Endothelial cell of umbilical vein (primary cell): ENCODE measurements around the gene ITSN1. TPM values are rescaled to one million over a fixed set of nuclear protein-coding genes. Genes with fewer than 3 reads are reported as not detected.

ENCODE experiments used
- BruUV-seq: library from RNA; stranded (reverse); fragments of 400-500 nt; replicated peaks from 2 replicates; lab custom pipeline; 2021; lab: Mats Ljungman, UMichigan
- CTCF ChIA-PET: fragments of 300-600, 350-600 bp; sonication (Branson Sonifier 250); formaldehyde crosslinking; loops from one replicate; lab custom pipeline; 2021; ENCODE audit warnings: antibody characterized with exemption, inconsistent platforms; lab: Charles Lee
- POLR2A ChIA-PET: fragments of 300-600, 350-600 bp; sonication (Branson Sonifier 250); formaldehyde crosslinking; loops from one replicate; lab custom pipeline; 2021; ENCODE audit warnings: antibody characterized with exemption, inconsistent platforms; lab: Charles Lee
- DNase-seq: peaks from one replicate; pipeline ENCODE4 v3.0.0-alpha.2; 2011; ENCODE audit warnings: low read depth, low spot score
- FAIRE-seq: peaks from 2 replicates; lab custom pipeline; 2011; peaks lifted over from hg19 to GRCh38; lab: Jason Lieb, UNC
- H2AFZ ChIP-seq: 2 replicates; pipeline ENCODE4 v1.6.0; 2012; ENCODE audit warnings: low read depth, low read length, control low read depth, inconsistent platforms
- H3K27ac ChIP-seq: 2 replicates; pipeline ENCODE4 v1.5.1; 2011; ENCODE audit warnings: low read depth, mild to moderate bottlenecking, control low read depth, low read length, moderate library complexity; ENCODE audit not compliant: insufficient read depth
- H3K27me3 ChIP-seq, 2 experiments: 2 replicates each; pipeline versions ENCODE4 v1.6.0 to v1.6.1; 2011; ENCODE audit warnings: low read length in 2 of 2, mixed read lengths in 1 of 2; ENCODE audit not compliant: control insufficient read depth in 2 of 2, insufficient read depth in 2 of 2
- H3K36me3 ChIP-seq, 2 experiments: 2 replicates in 1 of 2; 3 replicates in 1 of 2; pipeline ENCODE4 v1.5.1; 2011; ENCODE audit warnings: low read length in 2 of 2, mild to moderate bottlenecking in 1 of 2, moderate library complexity in 1 of 2; ENCODE audit not compliant: control insufficient read depth in 2 of 2, insufficient read depth in 2 of 2; ENCODE audit errors: extremely low read depth in 1 of 2
- H3K4me1 ChIP-seq: 3 replicates; pipeline ENCODE4 v1.5.1; 2011; ENCODE audit warnings: mild to moderate bottlenecking, low read length; ENCODE audit not compliant: control insufficient read depth, insufficient read depth; ENCODE audit errors: extremely low read depth
- H3K4me2 ChIP-seq: 2 replicates; pipeline ENCODE4 v1.6.1; 2011; ENCODE audit warnings: low read length, control low read depth, mixed read lengths; ENCODE audit not compliant: insufficient read depth
- H3K4me3 ChIP-seq, 3 experiments: fragments of 200-600 bp in 1 of 3; sonication (generic), shearing (Covaris generic) in 1 of 3; replicated peaks in 1 of 3; 2 replicates each; pipeline ENCODE4 v1.5.1; 2011 to 2016; ENCODE audit warnings: control low read depth in 3 of 3, low read length in 3 of 3, mild to moderate bottlenecking in 2 of 3, inconsistent platforms in 1 of 3, low read depth in 1 of 3, moderate library complexity in 1 of 3; ENCODE audit not compliant: insufficient read depth in 1 of 3
- H3K79me2 ChIP-seq: 2 replicates; pipeline ENCODE4 v1.6.0; 2012; ENCODE audit warnings: low read length, inconsistent platforms; ENCODE audit not compliant: control insufficient read depth, insufficient read depth
- H3K9ac ChIP-seq: replicated peaks from 2 replicates; pipeline ENCODE3; 2011; ENCODE audit warnings: low read length, control low read depth; ENCODE audit not compliant: insufficient read depth; ENCODE audit errors: extremely low read depth
- H3K9me1 ChIP-seq: replicated peaks from 3 replicates; pipeline ENCODE4 v1.6.0; 2011; ENCODE audit warnings: mild to moderate bottlenecking, low read length; ENCODE audit not compliant: control insufficient read depth, insufficient read depth; ENCODE audit errors: extremely low read depth
- H3K9me3 ChIP-seq: replicated peaks from 2 replicates; pipeline ENCODE4 v1.5.1; 2012; ENCODE audit warnings: low read length, inconsistent platforms; ENCODE audit not compliant: control insufficient read depth, insufficient read depth
- H4K20me1 ChIP-seq: replicated peaks from 2 replicates; pipeline ENCODE3; 2011; ENCODE audit warnings: mild to moderate bottlenecking, low read length; ENCODE audit not compliant: control insufficient read depth, insufficient read depth; ENCODE audit errors: extremely low read depth
- EZH2 ChIP-seq: IDR thresholded peaks from 2 replicates; pipeline ENCODE4 v1.6.1; 2012; ENCODE audit warnings: borderline replicate concordance, low read depth, mild to moderate bottlenecking, moderate library complexity, low read length, inconsistent platforms; ENCODE audit not compliant: severe bottlenecking
- FOS ChIP-seq: IDR thresholded peaks from 2 replicates; pipeline ENCODE4 v1.6.1; 2011; ENCODE audit warnings: mild to moderate bottlenecking, low read length, moderate library complexity, borderline replicate concordance; ENCODE audit not compliant: insufficient read depth
- GATA2 ChIP-seq: IDR thresholded peaks from 2 replicates; pipeline ENCODE4 v1.7.0; 2011; ENCODE audit warnings: low read depth, mild to moderate bottlenecking, moderate library complexity, mixed read lengths, low read length; ENCODE audit not compliant: insufficient read length, insufficient read depth
- JUN ChIP-seq: IDR thresholded peaks from 2 replicates; pipeline ENCODE4 v1.6.1; 2011; ENCODE audit warnings: borderline replicate concordance, low read depth; ENCODE audit not compliant: insufficient read length, insufficient read depth
- MYC ChIP-seq: IDR thresholded peaks from one replicate; pipeline ENCODE4 v1.6.1; 2011; ENCODE audit warnings: mild to moderate bottlenecking, low read depth, low read length
- POLR2A ChIP-seq: IDR thresholded peaks from 2 replicates; pipeline ENCODE4 v1.6.1; 2012; ENCODE audit warnings: low read depth, mild to moderate bottlenecking, control low read depth, low read length
- POLR2AphosphoS5 ChIP-seq: IDR thresholded peaks from 2 replicates; pipeline ENCODE4 v1.6.1; 2012; ENCODE audit warnings: low read depth, mild to moderate bottlenecking, control low read depth, low read length, moderate library complexity; ENCODE audit not compliant: insufficient read depth
- dilution Hi-C: fragments of 300-500 bp; cut with MboI; formaldehyde crosslinking; loops from one replicate; pipeline ENCODE4 v1.15.0; 2019; ENCODE audit warnings: low sequenced_read_pairs; ENCODE audit not compliant: extremely low pct_ligation_motif_present
- intact Hi-C: fragments of 100-400 bp; cut with micrococcal nuclease; formaldehyde crosslinking; loops from one replicate; pipeline ENCODE4 v1.10.0; 2022
- polyA plus RNA-seq, 4 experiments: library from polyadenylated mRNA; depleted of rRNA in 3 of 4; stranded (reverse) in 3 of 4; unstranded in 1 of 4; fragments of >200 nt; gene quantifications; 2 replicates each; pipeline versions ENCODE4 v1.2.1 to v1.2.3, GENCODE V29; 2011 to 2012; ENCODE audit warnings: missing spikeins in 1 of 4
- total RNA-seq: library from RNA; stranded (reverse); gene quantifications from 2 replicates; pipeline ENCODE4 v1.2.3, GENCODE V29; 2021
- TF ChIP-seq, protein P1 (sequence below): IDR thresholded peaks from 2 replicates; pipeline ENCODE4 v1.6.1; 2011; ENCODE audit not compliant: insufficient read depth, insufficient read length
- TF ChIP-seq, protein P2 (sequence below), 2 donors: IDR thresholded peaks; 1 replicate in 1 of 2; 2 replicates in 1 of 2; pipeline ENCODE4 v1.5.1; 2011; ENCODE audit warnings: low read length in 2 of 2, mild to moderate bottlenecking in 2 of 2, moderate library complexity in 2 of 2, control low read depth in 1 of 2, inconsistent platforms in 1 of 2, low read depth in 1 of 2; ENCODE audit not compliant: insufficient read depth in 1 of 2; ENCODE audit errors: extremely low read depth in 1 of 2

ITSN1 gene
- total and polyA plus RNA-seq, 2 donors (not counting 3 experiments of a cell fraction or from before 2014, with no cell fraction given) = 72.2 to 86.8 TPM

DNA sequence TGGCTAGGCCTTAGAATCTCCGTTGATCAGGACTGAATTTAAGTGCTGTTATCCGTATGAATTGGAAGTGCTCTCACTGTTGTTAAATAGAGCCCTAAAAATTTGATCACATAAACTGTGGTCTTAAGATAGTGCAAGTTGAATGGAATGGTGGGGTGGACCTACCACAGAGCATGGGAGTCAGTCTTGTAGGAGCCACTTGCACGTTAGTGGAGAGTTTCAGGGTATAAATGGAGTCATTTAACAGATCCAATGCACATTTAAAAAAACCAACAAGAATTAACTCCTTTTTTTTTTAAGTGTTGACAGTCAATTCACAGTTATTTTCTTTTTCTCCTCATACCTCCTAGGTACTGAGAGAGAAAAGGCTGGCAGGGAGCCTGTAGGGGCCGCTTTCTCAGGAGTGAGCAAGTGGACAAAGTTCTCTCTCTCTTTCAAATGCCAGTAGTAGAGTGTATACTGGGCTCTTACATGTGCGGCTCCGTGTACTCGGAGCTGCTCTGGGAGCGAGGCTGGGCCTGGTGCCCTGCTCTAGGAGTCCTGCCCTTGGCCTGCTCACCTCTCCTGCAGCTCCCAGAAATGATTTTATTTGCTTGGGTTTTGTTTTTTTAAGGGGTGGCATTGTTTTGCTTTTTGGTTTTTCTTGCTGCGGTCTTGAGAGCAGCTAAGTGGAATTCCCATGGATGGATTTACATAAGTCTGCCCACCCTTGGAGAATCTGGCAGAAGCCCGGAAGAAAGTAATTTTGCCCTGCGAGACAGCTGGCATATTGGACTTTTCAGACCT is 182.0 kb downstream of the ITSN1 start:
- DNase-seq (no peak), FAIRE-seq (no peak)
- ChIA-PET POLR2A (no interaction called here), CTCF (no interaction called here)
- H3K27ac ChIP-seq = no peak overlapping the region
- H3K9me1 ChIP-seq = no peaks in the 10 kb centered on the region
- H3K4me1 ChIP-seq = no peaks in the 10 kb centered on the region
- TF ChIP-seq, protein P1, sequence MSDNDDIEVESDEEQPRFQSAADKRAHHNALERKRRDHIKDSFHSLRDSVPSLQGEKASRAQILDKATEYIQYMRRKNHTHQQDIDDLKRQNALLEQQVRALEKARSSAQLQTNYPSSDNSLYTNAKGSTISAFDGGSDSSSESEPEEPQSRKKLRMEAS = no peak
- TF ChIP-seq EZH2 (no peak), POLR2AphosphoS5 (no peak), FOS (no peak), MYC (no peak), GATA2 (no peak), POLR2A (no peak), JUN (no peak)
- TF ChIP-seq, protein P2, sequence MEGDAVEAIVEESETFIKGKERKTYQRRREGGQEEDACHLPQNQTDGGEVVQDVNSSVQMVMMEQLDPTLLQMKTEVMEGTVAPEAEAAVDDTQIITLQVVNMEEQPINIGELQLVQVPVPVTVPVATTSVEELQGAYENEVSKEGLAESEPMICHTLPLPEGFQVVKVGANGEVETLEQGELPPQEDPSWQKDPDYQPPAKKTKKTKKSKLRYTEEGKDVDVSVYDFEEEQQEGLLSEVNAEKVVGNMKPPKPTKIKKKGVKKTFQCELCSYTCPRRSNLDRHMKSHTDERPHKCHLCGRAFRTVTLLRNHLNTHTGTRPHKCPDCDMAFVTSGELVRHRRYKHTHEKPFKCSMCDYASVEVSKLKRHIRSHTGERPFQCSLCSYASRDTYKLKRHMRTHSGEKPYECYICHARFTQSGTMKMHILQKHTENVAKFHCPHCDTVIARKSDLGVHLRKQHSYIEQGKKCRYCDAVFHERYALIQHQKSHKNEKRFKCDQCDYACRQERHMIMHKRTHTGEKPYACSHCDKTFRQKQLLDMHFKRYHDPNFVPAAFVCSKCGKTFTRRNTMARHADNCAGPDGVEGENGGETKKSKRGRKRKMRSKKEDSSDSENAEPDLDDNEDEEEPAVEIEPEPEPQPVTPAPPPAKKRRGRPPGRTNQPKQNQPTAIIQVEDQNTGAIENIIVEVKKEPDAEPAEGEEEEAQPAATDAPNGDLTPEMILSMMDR (IDR thresholded peaks at IDR 0.05; ENCODE audit: extremely low read depth in 1 of 2, insufficient read depth in 1 of 2, low read depth in 1 of 2, low read length in 2 of 2) = no peak
- H3K27me3 ChIP-seq = no peaks in the 10 kb centered on the region
- peaks cover 9 to 15% of the 10 kb centered on the region in 2 experiments for H3K36me3 ChIP-seq
- BruUV-seq = no TSS peak
- no peaks in the 10 kb centered on the region for H4K20me1 ChIP-seq
- H3K9me3 ChIP-seq = no peaks in the 10 kb centered on the region
- H2AFZ ChIP-seq = no peak overlapping the region
- dilution Hi-C loops (no loop called here), intact Hi-C loops (no loop called here)
- H3K9ac ChIP-seq = no peak overlapping the region
- no peak overlapping the region for H3K4me3 ChIP-seq
- H3K4me2 ChIP-seq = no peak overlapping the region
- no peaks in the 10 kb centered on the region for H3K79me2 ChIP-seq
